ENCODE results near the gene API5.
A peak's percentile ranks its signal among the peaks of the same experiment; 100 is the strongest.

API5 gene

GRCh38 chr11:43358279-43358800 lies 46.5 kb downstream of the API5 start:
- TF ChIP-seq CTCF (IDR thresholded peaks at IDR 0.05; ENCODE audit: insufficient read depth, low read length, missing control alignments), result no peak
- CTCF ChIA-PET, result interaction anchor here (1.7 to 1.9 kb wide), 3 partner anchors 20 to 60 kb away, joined by 4 to 7 read pairs (median 6); partner anchors contain the start of gene API5
- POLR2A ChIA-PET, result interaction anchor here (0.8 to 1.3 kb wide), 3 partner anchors 9 to 47 kb away, joined by 4 to 6 read pairs (median 5); partner anchors contain the start of gene API5
- peak overlapping the region; percentile 98 for H3K4me3 ChIP-seq (ENCODE audit: low read depth, low read length)
- no peak for DNase-seq (ENCODE audit: low read depth, low spot score)

GRCh38 chr11:43358801-43359421 lies 47.1 kb downstream of the API5 start, which contains the start of gene TTC17:
TTC17 (plus strand) TSS chr11:43358920; CDS start chr11:43358955, 35 bp downstream.
- CTCF ChIA-PET, result interaction anchor here (1.7 to 1.9 kb wide), 3 partner anchors 19 to 60 kb away, joined by 4 to 7 read pairs (median 6); partner anchors contain the start of gene API5
- TF ChIP-seq CTCF (IDR thresholded peaks at IDR 0.05; ENCODE audit: insufficient read depth, low read length, missing control alignments), result no peak
- POLR2A ChIA-PET, result interaction anchor here (0.8 to 1.3 kb wide), 4 partner anchors 8 to 65 kb away, joined by 3 to 6 read pairs (median 4); partner anchors contain the start of gene API5
- DNase-seq (ENCODE audit: low read depth, low spot score), result peak; percentile 55
- H3K4me3 ChIP-seq (ENCODE audit: low read depth, low read length), result peak within 1 kb of the TSS; percentile 98

- CTCF ChIA-PET, result interaction anchor here (1.7 to 1.9 kb wide), 3 partner anchors 19 to 59 kb away, joined by 4 to 7 read pairs (median 6); partner anchors contain the start of gene API5
- DNase-seq (ENCODE audit: low read depth, low spot score), result no peak
- POLR2A ChIA-PET, result interaction anchor here (1.0 to 1.2 kb wide), 2 partner anchors 48 to 64 kb away, joined by 3 to 6 read pairs; partner anchors contain the start of gene API5
- no peak for TF ChIP-seq CTCF (IDR thresholded peaks at IDR 0.05; ENCODE audit: insufficient read depth, low read length, missing control alignments)
- peak overlapping the region; percentile 98 for H3K4me3 ChIP-seq (ENCODE audit: low read depth, low read length)
Measured at GRCh38 chr11:43359422-43359818, 47.6 kb downstream of the API5 start.

- no peak for DNase-seq (ENCODE audit: low read depth, low spot score)
- peak overlapping the region; percentile 98 for H3K4me3 ChIP-seq (ENCODE audit: low read depth, low read length)
- POLR2A ChIA-PET, result no interaction called here
- TF ChIP-seq CTCF (IDR thresholded peaks at IDR 0.05; ENCODE audit: insufficient read depth, low read length, missing control alignments), result no peak
- CTCF ChIA-PET, result no interaction called here
Measured at GRCh38 chr11:43360361-43361032, 48.7 kb downstream of the API5 start.

GRCh38 chr11:43366677-43367076 lies 54.9 kb downstream of the API5 start:
- DNase-seq (ENCODE audit: low read depth, low spot score), result no peak
- ChIA-PET CTCF (interaction anchor here (1.8 kb wide), 1 partner anchor 10 kb away, joined by 3 read pairs; no protein-coding TSS in a partner anchor), POLR2A (interaction anchor here (1.7 kb wide), 1 partner anchor 8 kb away, joined by 4 read pairs; the partner anchor contains the start of gene TTC17)
- no peak for TF ChIP-seq CTCF (IDR thresholded peaks at IDR 0.05; ENCODE audit: insufficient read depth, low read length, missing control alignments)
- no peak overlapping the region for H3K4me3 ChIP-seq (ENCODE audit: low read depth, low read length)
